ENCODE measurements around the gene NEK8. TPM values are rescaled to one million over a fixed set of nuclear protein-coding genes. Genes with fewer than 3 reads are reported as not detected.
"Not testable (repeated sequence)": the region's sequence is repeated elsewhere in the genome, so short reads cannot be mapped to it uniquely, and the experiment has no call there.

Gene NEK8
- total and polyA plus RNA-seq, 9 donors: 1.9 to 8.3 (median 3.2) TPM

- WGBS, 3 donors: 82 to 95% (median 95%) methylated on average over 1 of the region's 1 CpG
- no peak for DNase-seq
- Histone ChIP-seq H3K27me3 (no peaks in the 10 kb centered on the region), H3K4me3 (no peak overlapping the region), H3K4me1 (ENCODE audit: insufficient read depth) (no peaks in the 10 kb centered on the region), H3K27ac (no peak overlapping the region), H3K9me3 (no peaks in the 10 kb centered on the region), H3K36me3 (no peaks in the 10 kb centered on the region)
- TF ChIP-seq, protein P1, sequence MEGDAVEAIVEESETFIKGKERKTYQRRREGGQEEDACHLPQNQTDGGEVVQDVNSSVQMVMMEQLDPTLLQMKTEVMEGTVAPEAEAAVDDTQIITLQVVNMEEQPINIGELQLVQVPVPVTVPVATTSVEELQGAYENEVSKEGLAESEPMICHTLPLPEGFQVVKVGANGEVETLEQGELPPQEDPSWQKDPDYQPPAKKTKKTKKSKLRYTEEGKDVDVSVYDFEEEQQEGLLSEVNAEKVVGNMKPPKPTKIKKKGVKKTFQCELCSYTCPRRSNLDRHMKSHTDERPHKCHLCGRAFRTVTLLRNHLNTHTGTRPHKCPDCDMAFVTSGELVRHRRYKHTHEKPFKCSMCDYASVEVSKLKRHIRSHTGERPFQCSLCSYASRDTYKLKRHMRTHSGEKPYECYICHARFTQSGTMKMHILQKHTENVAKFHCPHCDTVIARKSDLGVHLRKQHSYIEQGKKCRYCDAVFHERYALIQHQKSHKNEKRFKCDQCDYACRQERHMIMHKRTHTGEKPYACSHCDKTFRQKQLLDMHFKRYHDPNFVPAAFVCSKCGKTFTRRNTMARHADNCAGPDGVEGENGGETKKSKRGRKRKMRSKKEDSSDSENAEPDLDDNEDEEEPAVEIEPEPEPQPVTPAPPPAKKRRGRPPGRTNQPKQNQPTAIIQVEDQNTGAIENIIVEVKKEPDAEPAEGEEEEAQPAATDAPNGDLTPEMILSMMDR (IDR thresholded peaks at IDR 0.05): no peak
- TF ChIP-seq POLR2A (IDR thresholded peaks at IDR 0.05): no peak
- TF ChIP-seq EP300 (IDR thresholded peaks at IDR 0.05): no peak
- intact Hi-C loops (cut with DNase I): loop anchor here in 1 of 4 donors (1.0 kb wide), 1 partner anchor 28 kb away; no protein-coding TSS in a partner anchor
These were observed 4.8 kb downstream of the NEK8 start for GRCh38 chr17:28733346-28733745.

DNA sequence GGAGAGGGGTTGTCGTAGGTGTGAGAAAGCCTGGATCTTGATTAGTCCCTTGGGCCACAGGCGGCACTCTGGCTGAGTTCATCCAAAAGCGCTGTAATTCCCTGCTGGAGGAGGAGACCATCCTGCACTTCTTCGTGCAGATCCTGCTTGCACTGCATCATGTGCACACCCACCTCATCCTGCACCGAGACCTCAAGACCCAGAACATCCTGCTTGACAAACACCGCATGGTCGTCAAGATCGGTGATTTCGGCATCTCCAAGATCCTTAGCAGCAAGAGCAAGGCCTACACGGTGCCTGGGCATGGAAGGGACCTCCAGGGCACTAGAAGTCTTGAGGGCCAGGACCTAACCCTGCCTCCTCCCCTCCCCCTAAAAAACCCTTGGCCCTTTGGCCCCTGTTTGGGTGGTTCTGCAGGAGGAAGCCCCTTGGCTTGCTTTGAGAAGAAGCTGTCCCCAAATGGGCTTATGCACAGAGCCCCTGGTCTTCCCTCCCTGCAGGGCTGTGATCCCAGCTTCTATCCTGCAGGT is 6.2 kb downstream of the NEK8 start:
- 86 to 95% (median 90%) methylated on average over 10 of the region's 10 CpGs for WGBS, 3 donors
- Histone ChIP-seq H3K4me3 (no peak overlapping the region), H3K27ac (no peak overlapping the region), H3K9me3 (no peaks in the 10 kb centered on the region), H3K27me3 (no peaks in the 10 kb centered on the region), H3K36me3 (no peaks in the 10 kb centered on the region), H3K4me1 (ENCODE audit: insufficient read depth) (no peaks in the 10 kb centered on the region)
- TF ChIP-seq POLR2A (IDR thresholded peaks at IDR 0.05) (no peak), EP300 (IDR thresholded peaks at IDR 0.05) (no peak)
- TF ChIP-seq, protein P1 (IDR thresholded peaks at IDR 0.05): no peak
- intact Hi-C loops (cut with DNase I): no loop called here
- no peak for DNase-seq

- Histone ChIP-seq H3K36me3 (no peaks in the 10 kb centered on the region), H3K27ac (no peak overlapping the region), H3K27me3 (no peaks in the 10 kb centered on the region), H3K9me3 (no peaks in the 10 kb centered on the region), H3K4me1 (ENCODE audit: insufficient read depth) (no peaks in the 10 kb centered on the region), H3K4me3 (no peak overlapping the region)
- intact Hi-C loops (cut with DNase I): no loop called here
- WGBS, 3 donors: 87 to 92% (median 88%) methylated on average over 4 to 5 of the region's 5 CpGs
- DNase-seq: no peak
- TF ChIP-seq, protein P1 (IDR thresholded peaks at IDR 0.05): no peak
- no peak for TF ChIP-seq EP300 (IDR thresholded peaks at IDR 0.05)
- TF ChIP-seq POLR2A (IDR thresholded peaks at IDR 0.05): no peak
These were observed 6.7 kb downstream of the NEK8 start for GRCh38 chr17:28735242-28735722.

DNA sequence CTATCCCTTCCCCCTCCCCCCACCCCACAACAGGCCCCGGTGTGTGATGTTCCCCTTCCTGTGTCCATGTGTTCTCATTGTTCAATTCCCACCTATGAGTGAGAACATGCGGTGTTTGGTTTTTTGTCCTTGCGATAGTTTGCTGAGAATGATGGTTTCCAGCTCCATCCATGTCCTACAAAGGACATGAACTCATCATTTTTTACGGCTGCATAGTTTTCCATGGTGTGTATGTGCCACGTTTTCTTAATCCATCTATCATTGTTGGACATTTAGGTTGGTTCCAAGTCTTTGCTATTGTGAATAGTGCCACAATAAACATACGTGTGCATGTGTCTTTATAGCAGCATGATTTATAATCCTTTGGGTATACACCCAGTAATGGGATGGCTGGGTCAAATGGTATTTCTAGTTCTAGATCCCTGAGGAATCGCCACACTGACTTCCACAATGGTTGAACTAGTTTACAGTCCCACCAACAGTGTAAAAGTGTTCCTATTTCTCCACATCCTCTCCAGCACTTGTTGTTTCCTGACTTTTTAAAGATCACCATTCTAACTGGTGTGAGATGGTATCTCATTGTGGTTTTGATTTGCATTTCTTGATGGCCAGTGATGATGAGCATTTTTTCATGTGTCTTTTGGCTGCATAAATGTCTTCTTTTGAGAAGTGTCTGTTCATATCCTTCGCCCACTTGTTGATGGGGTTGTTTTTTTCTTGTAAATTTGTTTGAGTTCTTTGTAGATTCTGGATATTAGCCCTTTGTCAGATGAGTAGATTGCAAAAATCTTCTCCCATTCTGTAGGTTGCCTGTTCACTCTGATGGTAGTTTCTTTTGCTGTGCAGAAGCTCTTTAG is 7.6 kb downstream of the NEK8 start:
- H3K9me3 ChIP-seq; H3K27ac ChIP-seq; DNase-seq; H3K4me1 ChIP-seq (ENCODE audit: insufficient read depth); H3K36me3 ChIP-seq; H3K27me3 ChIP-seq; intact Hi-C loops (cut with DNase I); H3K4me3 ChIP-seq: not testable (repeated sequence)
- WGBS, 3 donors: 90 to 97% (median 94%) methylated on average over 5 to 8 of the region's 8 CpGs

- Histone ChIP-seq H3K27ac (no peak overlapping the region), H3K4me3 (no peak overlapping the region), H3K9me3 (no peaks in the 10 kb centered on the region), H3K27me3 (no peaks in the 10 kb centered on the region), H3K36me3 (no peaks in the 10 kb centered on the region), H3K4me1 (ENCODE audit: insufficient read depth) (no peaks in the 10 kb centered on the region)
- intact Hi-C loops (cut with DNase I): no loop called here
- no peak for DNase-seq
- TF ChIP-seq EP300 (IDR thresholded peaks at IDR 0.05): no peak
- TF ChIP-seq POLR2A (IDR thresholded peaks at IDR 0.05): no peak
- TF ChIP-seq, protein P1 (IDR thresholded peaks at IDR 0.05): no peak
- WGBS, 3 donors: 96 to 97% (median 96%) methylated on average over 12 of the region's 12 CpGs
These were observed 8.7 kb downstream of the NEK8 start for GRCh38 chr17:28737316-28737715.
